Measurements from ENCODE around the gene ST8SIA2.

The ST8SIA2 gene

GRCh38 chr15:92384381-92384780 lies 9.3 kb upstream of the ST8SIA2 start:
- Mint-ChIP-seq H3K4me1 (ENCODE audit: low read depth) (no peaks in the 10 kb centered on the region), H3K27me3 (peaks cover 22% of the 10 kb centered on the region), H3K4me3 (no peak overlapping the region), H3K9me3 (peaks cover 8% of the 10 kb centered on the region), H3K36me3 (ENCODE audit: low read depth) (no peaks in the 10 kb centered on the region), H3K27ac (no peak overlapping the region)

GRCh38 chr15:92385096-92385495 lies 8.6 kb upstream of the ST8SIA2 start:
- no peaks in the 10 kb centered on the region for H3K4me1 Mint-ChIP-seq (ENCODE audit: low read depth)
- no peaks in the 10 kb centered on the region for H3K36me3 Mint-ChIP-seq (ENCODE audit: low read depth)
- H3K27ac Mint-ChIP-seq = no peak overlapping the region
- peaks cover 29% of the 10 kb centered on the region for H3K27me3 Mint-ChIP-seq
- H3K4me3 Mint-ChIP-seq = no peak overlapping the region
- peaks cover 5% of the 10 kb centered on the region for H3K9me3 Mint-ChIP-seq

- Mint-ChIP-seq H3K27me3 (peaks cover 74% of the 10 kb centered on the region), H3K4me3 (no peak overlapping the region), H3K36me3 (ENCODE audit: low read depth) (no peaks in the 10 kb centered on the region), H3K9me3 (no peaks in the 10 kb centered on the region), H3K4me1 (ENCODE audit: low read depth) (peaks cover 7% of the 10 kb centered on the region), H3K27ac (no peak overlapping the region)
These were observed 2.0 kb upstream of the ST8SIA2 start for GRCh38 chr15:92391640-92392039.

- Mint-ChIP-seq H3K4me1 (ENCODE audit: low read depth) (peaks cover 7% of the 10 kb centered on the region), H3K27me3 (peaks cover 79% of the 10 kb centered on the region), H3K27ac (no peak overlapping the region), H3K4me3 (no peak overlapping the region), H3K36me3 (ENCODE audit: low read depth) (no peaks in the 10 kb centered on the region), H3K9me3 (no peaks in the 10 kb centered on the region)
These were observed 1.2 kb upstream of the ST8SIA2 start for GRCh38 chr15:92392462-92392861.

GRCh38 chr15:92393980-92394308 lies 263 bp downstream of the ST8SIA2 start:
- Mint-ChIP-seq H3K4me1 (ENCODE audit: low read depth) (peaks cover 7% of the 10 kb centered on the region), H3K9me3 (no peaks in the 10 kb centered on the region), H3K4me3 (no peak overlapping the region), H3K27me3 (peaks cover 70% of the 10 kb centered on the region), H3K27ac (no peak overlapping the region), H3K36me3 (ENCODE audit: low read depth) (no peaks in the 10 kb centered on the region)

GRCh38 chr15:92394309-92395097 lies 822 bp downstream of the ST8SIA2 start:
- no peak overlapping the region for H3K27ac Mint-ChIP-seq
- H3K4me1 Mint-ChIP-seq (ENCODE audit: low read depth) = peaks cover 7% of the 10 kb centered on the region
- no peak overlapping the region for H3K4me3 Mint-ChIP-seq
- H3K27me3 Mint-ChIP-seq = peaks cover 64% of the 10 kb centered on the region
- no peaks in the 10 kb centered on the region for H3K36me3 Mint-ChIP-seq (ENCODE audit: low read depth)
- no peaks in the 10 kb centered on the region for H3K9me3 Mint-ChIP-seq

- Mint-ChIP-seq H3K27ac (no peak overlapping the region), H3K36me3 (ENCODE audit: low read depth) (no peaks in the 10 kb centered on the region)
These were observed 1.5 kb downstream of the ST8SIA2 start for GRCh38 chr15:92395098-92395635.

GRCh38 chr15:92399271-92399950 lies 5.7 kb downstream of the ST8SIA2 start:
- no peaks in the 10 kb centered on the region for H3K36me3 Mint-ChIP-seq (ENCODE audit: low read depth)
- H3K4me3 Mint-ChIP-seq = no peak overlapping the region
- H3K9me3 Mint-ChIP-seq = no peaks in the 10 kb centered on the region
- peaks cover 4% of the 10 kb centered on the region for H3K4me1 Mint-ChIP-seq (ENCODE audit: low read depth)
- peaks cover 33% of the 10 kb centered on the region for H3K27me3 Mint-ChIP-seq
- no peak overlapping the region for H3K27ac Mint-ChIP-seq

More at GRCh38 chr15:92395098-92395635, 1.5 kb downstream of the ST8SIA2 start:
- Mint-ChIP-seq H3K4me3 (no peak overlapping the region), H3K9me3 (no peaks in the 10 kb centered on the region), H3K27me3 (peaks cover 58% of the 10 kb centered on the region), H3K4me1 (ENCODE audit: low read depth) (peaks cover 7% of the 10 kb centered on the region)

GRCh38 chr15:92400573-92400972 lies 6.9 kb downstream of the ST8SIA2 start:
- no peak overlapping the region for H3K4me3 Mint-ChIP-seq
- no peaks in the 10 kb centered on the region for H3K9me3 Mint-ChIP-seq
- H3K36me3 Mint-ChIP-seq (ENCODE audit: low read depth) = no peaks in the 10 kb centered on the region
- H3K27ac Mint-ChIP-seq = no peak overlapping the region
- peaks cover 23% of the 10 kb centered on the region for H3K27me3 Mint-ChIP-seq
- no peaks in the 10 kb centered on the region for H3K4me1 Mint-ChIP-seq (ENCODE audit: low read depth)

GRCh38 chr15:92400980-92401787 lies 7.5 kb downstream of the ST8SIA2 start:
- H3K4me1 Mint-ChIP-seq (ENCODE audit: low read depth) = no peaks in the 10 kb centered on the region
- no peaks in the 10 kb centered on the region for H3K36me3 Mint-ChIP-seq (ENCODE audit: low read depth)
- H3K9me3 Mint-ChIP-seq = no peaks in the 10 kb centered on the region
- no peak overlapping the region for H3K4me3 Mint-ChIP-seq
- peaks cover 17% of the 10 kb centered on the region for H3K27me3 Mint-ChIP-seq
- no peak overlapping the region for H3K27ac Mint-ChIP-seq

- Mint-ChIP-seq H3K27me3 (peaks cover 9% of the 10 kb centered on the region), H3K27ac (no peak overlapping the region), H3K36me3 (ENCODE audit: low read depth) (no peaks in the 10 kb centered on the region), H3K9me3 (no peaks in the 10 kb centered on the region), H3K4me3 (no peak overlapping the region), H3K4me1 (ENCODE audit: low read depth) (no peaks in the 10 kb centered on the region)
These were observed 9.1 kb downstream of the ST8SIA2 start for GRCh38 chr15:92402751-92403150.

GRCh38 chr15:92405942-92406341 lies 12.3 kb downstream of the ST8SIA2 start:
- Mint-ChIP-seq H3K27me3 (peaks cover 13% of the 10 kb centered on the region), H3K9me3 (no peaks in the 10 kb centered on the region), H3K4me1 (ENCODE audit: low read depth) (no peaks in the 10 kb centered on the region), H3K27ac (no peak overlapping the region), H3K4me3 (no peak overlapping the region), H3K36me3 (ENCODE audit: low read depth) (no peaks in the 10 kb centered on the region)

- peaks cover 10% of the 10 kb centered on the region for H3K27me3 Mint-ChIP-seq
These were observed 13.6 kb downstream of the ST8SIA2 start for GRCh38 chr15:92407321-92407720.

GRCh38 chr15:92407916-92408315 lies 14.2 kb downstream of the ST8SIA2 start:
- Mint-ChIP-seq H3K36me3 (ENCODE audit: low read depth) (no peaks in the 10 kb centered on the region), H3K9me3 (no peaks in the 10 kb centered on the region), H3K27me3 (peaks cover 7% of the 10 kb centered on the region), H3K27ac (no peak overlapping the region), H3K4me1 (ENCODE audit: low read depth) (no peaks in the 10 kb centered on the region), H3K4me3 (no peak overlapping the region)

More at GRCh38 chr15:92407321-92407720, 13.6 kb downstream of the ST8SIA2 start:
- no peaks in the 10 kb centered on the region for H3K9me3 Mint-ChIP-seq
- H3K27ac Mint-ChIP-seq = no peak overlapping the region
- H3K4me1 Mint-ChIP-seq (ENCODE audit: low read depth) = no peaks in the 10 kb centered on the region
- no peaks in the 10 kb centered on the region for H3K36me3 Mint-ChIP-seq (ENCODE audit: low read depth)
- no peak overlapping the region for H3K4me3 Mint-ChIP-seq

- H3K27me3 Mint-ChIP-seq = peaks cover 7% of the 10 kb centered on the region
- H3K4me3 Mint-ChIP-seq = no peak overlapping the region
- H3K36me3 Mint-ChIP-seq (ENCODE audit: low read depth) = no peaks in the 10 kb centered on the region
- H3K27ac Mint-ChIP-seq = no peak overlapping the region
- H3K9me3 Mint-ChIP-seq = no peaks in the 10 kb centered on the region
- no peaks in the 10 kb centered on the region for H3K4me1 Mint-ChIP-seq (ENCODE audit: low read depth)
These were observed 15.3 kb downstream of the ST8SIA2 start for GRCh38 chr15:92409006-92409405.
